Colonic mucosa (tissue), 4 donors: ENCODE results near the gene ADAMTS19. TPM values are rescaled to one million over a fixed set of nuclear protein-coding genes. Genes with fewer than 3 reads are reported as not detected.

Source experiments
- DNase-seq: peaks from one replicate; pipeline ENCODE4 v3.0.0-alpha.2; 2020
- H3K27ac ChIP-seq: fragments of 200-600 bp; one replicate; pipeline ENCODE4 v1.8.0; 2021
- H3K27me3 ChIP-seq: fragments of 200-600 bp; one replicate; pipeline ENCODE4 v1.8.0; 2021
- H3K36me3 ChIP-seq: fragments of 200-600 bp; one replicate; pipeline ENCODE4 v1.8.0; 2021
- H3K4me1 ChIP-seq: fragments of 200-600 bp; one replicate; pipeline ENCODE4 v1.8.0; 2021; ENCODE audit warnings: mild to moderate bottlenecking
- H3K4me3 ChIP-seq: fragments of 200-600 bp; one replicate; pipeline ENCODE4 v1.8.0; 2021
- H3K9ac ChIP-seq, 2 donors: one replicate each; pipeline ENCODE4 v1.7.0; 2013; ENCODE audit warnings: control low read depth in 2 of 2, low read depth in 2 of 2, low read length in 2 of 2
- H3K9me3 ChIP-seq: fragments of 200-600 bp; one replicate; pipeline ENCODE4 v1.8.0; 2021
- CTCF ChIP-seq: fragments of 200-600 bp; IDR thresholded peaks from one replicate; pipeline ENCODE4 v1.8.0; 2022; ENCODE audit warnings: antibody characterized with exemption, mild to moderate bottlenecking
- intact Hi-C: fragments of 100-400 bp; cut with DNase I; formaldehyde crosslinking; loops from one replicate; pipeline ENCODE4 v1.14.1; 2022
- total RNA-seq, 2 donors: library from RNA; stranded (reverse); fragmentation: NEBNext Ultra II Directional in 1 of 2; extraction: Animal tissue kit (Norgen Biotek cat#: 25700) in 1 of 2; gene quantifications; one replicate each; pipeline ENCODE4 v1.2.1, GENCODE V29; 2021
- donor health status: healthy.
- donor health status: DM: no; HTN: no; CAD: no.
- donor health status: DM: no; HTN: no; CAD: no.

ADAMTS19 gene
- total RNA-seq, 2 donors from 2014 or later: 0.80 to 1.1 TPM

- no peak for DNase-seq
- no peak overlapping the region for H3K4me3 ChIP-seq
- no peaks in the 10 kb centered on the region for H3K4me1 ChIP-seq
- intact Hi-C loops: no loop called here
- H3K27me3 ChIP-seq: no peaks in the 10 kb centered on the region
- TF ChIP-seq CTCF: no peak
- no peak overlapping the region for H3K27ac ChIP-seq
- no peaks in the 10 kb centered on the region for H3K9me3 ChIP-seq
- no peaks in the 10 kb centered on the region for H3K36me3 ChIP-seq
- H3K9ac ChIP-seq: no peak overlapping the region
Observed at GRCh38 chr5:129672006-129672405, 211.9 kb downstream of the ADAMTS19 start.

- no peak overlapping the region for H3K27ac ChIP-seq
- intact Hi-C loops: no loop called here
- no peaks in the 10 kb centered on the region for H3K4me1 ChIP-seq
- DNase-seq: no peak
- no peak overlapping the region for H3K9ac ChIP-seq
- H3K27me3 ChIP-seq: no peaks in the 10 kb centered on the region
- H3K36me3 ChIP-seq: no peaks in the 10 kb centered on the region
- no peak for TF ChIP-seq CTCF
- no peaks in the 10 kb centered on the region for H3K9me3 ChIP-seq
- H3K4me3 ChIP-seq: no peak overlapping the region
Observed at GRCh38 chr5:129679671-129680070, 219.6 kb downstream of the ADAMTS19 start.

- Histone ChIP-seq H3K27ac (no peak overlapping the region), H3K27me3 (no peaks in the 10 kb centered on the region), H3K4me1 (no peaks in the 10 kb centered on the region), H3K9me3 (no peaks in the 10 kb centered on the region), H3K9ac (no peak overlapping the region), H3K36me3 (no peaks in the 10 kb centered on the region), H3K4me3 (no peak overlapping the region)
- no peak for DNase-seq
- intact Hi-C loops: no loop called here
- no peak for TF ChIP-seq CTCF
Observed at GRCh38 chr5:129687941-129688340, 227.8 kb downstream of the ADAMTS19 start.

- Histone ChIP-seq H3K4me3 (no peak overlapping the region), H3K9ac (no peak overlapping the region), H3K4me1 (no peaks in the 10 kb centered on the region), H3K36me3 (no peaks in the 10 kb centered on the region), H3K27me3 (no peaks in the 10 kb centered on the region), H3K9me3 (no peaks in the 10 kb centered on the region), H3K27ac (no peak overlapping the region)
- TF ChIP-seq CTCF: no peak
- DNase-seq: no peak
- intact Hi-C loops: no loop called here
Observed at GRCh38 chr5:129689045-129689444, 228.9 kb downstream of the ADAMTS19 start.

- Histone ChIP-seq H3K27me3 (no peaks in the 10 kb centered on the region), H3K9me3 (no peaks in the 10 kb centered on the region), H3K9ac (no peak overlapping the region), H3K4me1 (no peaks in the 10 kb centered on the region), H3K36me3 (no peaks in the 10 kb centered on the region), H3K27ac (no peak overlapping the region), H3K4me3 (no peak overlapping the region)
- intact Hi-C loops: no loop called here
- DNase-seq: no peak
- TF ChIP-seq CTCF: no peak
Observed at GRCh38 chr5:129691220-129691619, 231.1 kb downstream of the ADAMTS19 start.

GRCh38 chr5:129696636-129697035 lies 236.5 kb downstream of the ADAMTS19 start:
- intact Hi-C loops: no loop called here
- TF ChIP-seq CTCF: no peak
- Histone ChIP-seq H3K36me3 (no peaks in the 10 kb centered on the region), H3K4me3 (no peak overlapping the region), H3K9me3 (no peaks in the 10 kb centered on the region), H3K27ac (no peak overlapping the region), H3K4me1 (no peaks in the 10 kb centered on the region), H3K27me3 (no peaks in the 10 kb centered on the region), H3K9ac (no peak overlapping the region)
- DNase-seq: no peak
